GM12872 (cell line): ENCODE results near the gene ACAP3.

ENCODE experiments used
- CTCF ChIP-seq: IDR thresholded peaks from 3 replicates; pipeline ENCODE4 v1.5.1; 2011; ENCODE audit warnings: low read depth, mild to moderate bottlenecking, low read length, moderate library complexity; ENCODE audit not compliant: insufficient read depth

Gene ACAP3

DNA sequence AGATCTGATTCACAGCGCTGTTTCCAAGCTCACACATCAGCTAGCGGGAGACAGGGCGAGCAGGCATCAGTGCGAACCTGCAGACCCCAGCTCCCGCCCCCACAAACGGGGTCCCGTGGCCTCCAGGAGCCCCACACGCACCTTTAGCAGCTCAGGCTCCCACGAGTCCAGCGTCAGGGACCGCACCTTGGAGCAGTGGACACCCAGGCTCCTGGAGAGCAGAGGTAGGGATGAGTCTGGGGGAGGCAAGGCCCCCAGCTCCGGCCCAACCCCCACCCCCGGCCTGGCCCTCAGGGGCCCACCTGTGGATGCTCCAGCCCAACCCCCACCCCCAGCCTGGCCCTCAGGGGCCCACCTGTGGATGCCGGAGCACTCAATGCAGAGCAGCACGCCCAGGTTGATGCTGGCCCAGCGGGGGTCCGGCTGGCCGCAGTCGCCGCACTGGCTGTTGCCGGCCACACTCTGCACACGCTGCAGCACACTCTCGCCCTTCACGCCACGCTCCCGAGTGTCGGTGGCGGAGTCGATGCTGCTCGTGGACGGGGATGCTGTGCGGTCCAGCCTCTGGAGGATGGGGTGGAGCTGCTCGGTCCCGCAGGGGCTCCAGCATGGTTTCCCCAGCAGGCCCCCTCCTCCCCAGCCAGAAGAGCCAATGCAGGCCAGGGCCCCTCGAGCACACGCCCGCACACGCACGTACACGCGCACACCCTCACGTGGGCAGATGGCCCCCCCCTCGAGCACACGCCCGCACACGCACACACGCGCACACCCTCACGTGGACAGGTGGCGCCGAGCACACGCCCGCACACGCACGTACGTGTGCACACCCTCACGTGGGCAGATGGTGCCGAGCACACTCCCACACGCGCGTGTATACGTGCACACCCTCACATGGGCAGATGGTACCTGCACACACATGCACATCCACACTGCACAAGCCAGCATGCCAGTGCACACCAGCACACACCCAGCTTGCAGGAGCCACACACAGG, 11.4 kb downstream of the ACAP3 start:
- TF ChIP-seq CTCF, result no peak

- no peak for TF ChIP-seq CTCF
These were observed 12.4 kb downstream of the ACAP3 start for GRCh38 chr1:1295154-1295923.

DNA sequence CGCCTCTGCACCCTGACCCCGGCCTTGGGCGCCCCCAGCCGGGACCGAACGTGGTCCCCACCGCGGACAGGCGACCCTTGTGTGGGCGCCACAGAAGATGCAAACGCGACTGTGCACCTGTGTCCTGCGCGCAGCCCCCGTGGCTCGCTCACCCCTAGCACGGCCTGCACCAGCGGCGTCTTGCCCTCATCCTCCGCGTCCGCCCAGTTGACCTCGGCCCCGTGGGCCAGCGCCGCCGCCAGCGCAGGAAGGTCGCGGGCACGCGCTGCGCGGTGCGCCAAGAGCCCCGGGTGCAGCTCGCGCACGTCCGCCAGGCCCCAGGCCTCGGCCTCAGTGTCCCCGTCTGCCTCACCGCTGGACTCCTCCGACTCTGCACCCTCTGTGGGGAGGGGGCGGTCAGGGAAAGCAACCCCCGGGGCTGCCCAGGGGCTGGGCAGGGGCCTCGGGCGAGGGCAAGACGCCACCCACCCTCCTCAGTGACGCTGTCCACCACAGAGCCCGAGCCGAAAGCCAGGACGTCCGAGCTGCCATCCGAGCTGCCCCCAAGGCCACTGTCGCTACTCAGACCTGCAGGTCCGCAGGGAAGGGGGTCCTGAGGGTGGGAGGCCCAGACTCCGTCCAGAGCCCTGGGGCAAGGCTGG, 13.4 kb downstream of the ACAP3 start:
- no peak for TF ChIP-seq CTCF

GRCh38 chr1:1293263-1294249, 14.2 kb downstream of the ACAP3 start:
- no peak for TF ChIP-seq CTCF

GRCh38 chr1:1292851-1293250, 14.9 kb downstream of the ACAP3 start:
- no peak for TF ChIP-seq CTCF

- no peak for TF ChIP-seq CTCF
These were observed 15.3 kb downstream of the ACAP3 start for GRCh38 chr1:1292442-1292779.
